ENCODE measurements around the gene PRDM4. TPM values are rescaled to one million over a fixed set of nuclear protein-coding genes. Genes with fewer than 3 reads are reported as not detected.

Gene PRDM4
- total RNA-seq, 1 experiment from 2014 or later = 32.9 TPM

- ChIA-PET CTCF (no interaction called here), POLR2A (no interaction called here), RAD21 (ENCODE audit: low non-redundant PET in 1 of 2, low total read pairs in 2 of 2, uncharacterized antibody in 2 of 2, unreplicated experiment in 2 of 2) (no interaction called here)
- no peaks in the 10 kb centered on the region for H3K36me3 ChIP-seq (ENCODE audit: control insufficient read depth in 1 of 2, insufficient read depth in 2 of 2, low read length in 2 of 2)
- no peaks in the 10 kb centered on the region for H4K20me1 ChIP-seq (ENCODE audit: insufficient read depth)
- no peak overlapping the region for H3K4me2 ChIP-seq (ENCODE audit: low read length)
- H3K9me2 ChIP-seq (ENCODE audit: insufficient read depth) = no peaks in the 10 kb centered on the region
- ATAC-seq (no peak), DNase-seq (ENCODE audit: low read depth, low spot score) (no peak)
- TF ChIP-seq CEBPB (IDR thresholded peaks at IDR 0.05; ENCODE audit: low read depth) (no peak), EZH2phosphoT487 (IDR thresholded peaks at IDR 0.05; ENCODE audit: borderline replicate concordance) (no peak), ZNF274 (IDR thresholded peaks at IDR 0.05; ENCODE audit: low read depth, low read length) (no peak), EZH2 (IDR thresholded peaks at IDR 0.05) (no peak), RAD21 (IDR thresholded peaks at IDR 0.05; ENCODE audit: low read depth) (no peak), ZBTB33 (IDR thresholded peaks at IDR 0.05; ENCODE audit: extremely low read depth, insufficient replicate concordance, low read length) (no peak), CTCF (IDR thresholded peaks at IDR 0.05 in 2 of 3, conservative IDR thresholded peaks at IDR 0.05 in 1 of 3; ENCODE audit: borderline replicate concordance in 1 of 3, insufficient read depth in 1 of 3, low read depth in 2 of 3, low read length in 2 of 3) (no peak), POLR2AphosphoS5 (IDR thresholded peaks at IDR 0.05; ENCODE audit: low read depth, low read length) (no peak), REST (IDR thresholded peaks at IDR 0.05; ENCODE audit: low read depth) (no peak), ZFX (IDR thresholded peaks at IDR 0.05) (no peak), EGR1 (IDR thresholded peaks at IDR 0.05; ENCODE audit: low read depth) (no peak)
- intact Hi-C loops (cut with micrococcal nuclease) = no loop called here
- H2AFZ ChIP-seq (ENCODE audit: low read depth, low read length, poor library complexity, severe bottlenecking) = no peak overlapping the region
- BruUV-seq (replicated peaks) = no TSS peak
- H3K79me2 ChIP-seq (ENCODE audit: insufficient read depth, low read length) = no peaks in the 10 kb centered on the region
- H3K4me1 ChIP-seq (ENCODE audit: control insufficient read depth in 1 of 2, insufficient read depth in 2 of 2, low read length in 2 of 2) = no peaks in the 10 kb centered on the region
- H3K9me3 ChIP-seq (ENCODE audit: control insufficient read depth in 1 of 2, insufficient read depth in 1 of 2, low read depth in 1 of 2, low read length in 2 of 2) = no peaks in the 10 kb centered on the region
- no peak overlapping the region for H3K27ac ChIP-seq (ENCODE audit: low read depth, low read length)
- no peak overlapping the region for H3K4me3 ChIP-seq (replicated peaks in 1 of 2; ENCODE audit: low read depth in 1 of 2, low read length in 2 of 2)
- no peak overlapping the region for H3K9ac ChIP-seq (ENCODE audit: low read length)
- H3K27me3 ChIP-seq (ENCODE audit: insufficient read depth, low read length) = peaks cover 4% of the 10 kb centered on the region; the same call in 1 of the 2 replicates
Observed at GRCh38 chr12:107805488-107806180, 44.7 kb upstream of the PRDM4 start.
